Mesodermal cell (in vitro differentiated cells): ENCODE measurements around the gene TP53BP1.

Experiments
- H3K27ac ChIP-seq: 2 replicates; pipeline ENCODE4 v1.7.0; 2013; ENCODE audit warnings: mild to moderate bottlenecking, low read depth, low read length, moderate library complexity; ENCODE audit not compliant: severe bottlenecking
- H3K36me3 ChIP-seq: 2 replicates; pipeline ENCODE4 v1.7.1; 2013; ENCODE audit warnings: mild to moderate bottlenecking, low read length, moderate library complexity; ENCODE audit not compliant: control insufficient read depth, insufficient read depth
- H3K4me1 ChIP-seq: one replicate; pipeline ENCODE4 v1.7.1; 2013; ENCODE audit warnings: mild to moderate bottlenecking, low read length; ENCODE audit not compliant: insufficient read depth, control insufficient read depth, poor library complexity, severe bottlenecking
- H3K4me3 ChIP-seq: 2 replicates; pipeline ENCODE4 v1.7.0; 2013; ENCODE audit warnings: low read length, control low read depth, mild to moderate bottlenecking; ENCODE audit not compliant: insufficient read depth, poor library complexity, severe bottlenecking; ENCODE audit errors: extremely low read depth
- H3K9me3 ChIP-seq: 2 replicates; pipeline ENCODE4 v1.7.1; 2013; ENCODE audit warnings: mild to moderate bottlenecking, low read length, moderate library complexity; ENCODE audit not compliant: control insufficient read depth
- WGBS, 2 experiments: methylation state at CpG; one replicate each; pipeline ENCODE4 v1.1.5; 2013; ENCODE audit warnings: missing lambda C conversion rate in 2 of 2; ENCODE audit not compliant: insufficient coverage in 2 of 2; 5-methylcytosine and 5-hydroxymethylcytosine counted together

The TP53BP1 gene

GRCh38 chr15:43527802-43528541, 35.0 kb upstream of the TP53BP1 start:
- H3K27ac ChIP-seq: no peak overlapping the region
- peaks cover 58% of the 10 kb centered on the region for H3K36me3 ChIP-seq
- 89 to 90% methylated on average over 10 of the region's 12 CpGs for WGBS, 2 experiments
- H3K4me3 ChIP-seq: no peak overlapping the region
- H3K4me1 ChIP-seq: peaks cover 10% of the 10 kb centered on the region
- no peaks in the 10 kb centered on the region for H3K9me3 ChIP-seq

- WGBS, 2 experiments: 83 to 98% methylated on average over 4 to 5 of the region's 9 CpGs
- Histone ChIP-seq H3K27ac (no peak overlapping the region), H3K4me3 (no peak overlapping the region), H3K36me3 (peaks cover 66% of the 10 kb centered on the region), H3K4me1 (peaks cover 10% of the 10 kb centered on the region), H3K9me3 (no peaks in the 10 kb centered on the region)
Measured at GRCh38 chr15:43527016-43527801, 34.3 kb upstream of the TP53BP1 start.

GRCh38 chr15:43526261-43526930, 33.4 kb upstream of the TP53BP1 start:
- Histone ChIP-seq H3K9me3 (no peaks in the 10 kb centered on the region), H3K27ac (no peak overlapping the region), H3K4me1 (peaks cover 10% of the 10 kb centered on the region), H3K4me3 (no peak overlapping the region), H3K36me3 (peaks cover 74% of the 10 kb centered on the region)
- WGBS, 2 experiments: 90 to 93% methylated on average over 7 to 9 of the region's 11 CpGs

GRCh38 chr15:43525131-43525530, 32.2 kb upstream of the TP53BP1 start:
- Histone ChIP-seq H3K27ac (no peak overlapping the region), H3K36me3 (peaks cover 81% of the 10 kb centered on the region), H3K9me3 (no peaks in the 10 kb centered on the region), H3K4me3 (no peak overlapping the region), H3K4me1 (peaks cover 8% of the 10 kb centered on the region)
- 88 to 100% methylated on average over 2 to 4 of the region's 4 CpGs for WGBS, 2 experiments

GRCh38 chr15:43524254-43524845, 31.4 kb upstream of the TP53BP1 start:
- Histone ChIP-seq H3K36me3 (peaks cover 76% of the 10 kb centered on the region), H3K4me3 (no peak overlapping the region), H3K4me1 (peaks cover 6% of the 10 kb centered on the region), H3K9me3 (no peaks in the 10 kb centered on the region), H3K27ac (no peak overlapping the region)
- 85 to 95% methylated on average over 4 of the region's 4 CpGs for WGBS, 2 experiments

GRCh38 chr15:43523646-43524045, 30.7 kb upstream of the TP53BP1 start:
- no peak overlapping the region for H3K27ac ChIP-seq

GRCh38 chr15:43522247-43522646, 29.3 kb upstream of the TP53BP1 start:
- Histone ChIP-seq H3K4me1 (peaks cover 9% of the 10 kb centered on the region), H3K4me3 (no peak overlapping the region), H3K36me3 (peaks cover 64% of the 10 kb centered on the region), H3K27ac (no peak overlapping the region), H3K9me3 (no peaks in the 10 kb centered on the region)
- 87 to 90% methylated on average over 8 to 9 of the region's 9 CpGs for WGBS, 2 experiments

More at GRCh38 chr15:43523646-43524045, 30.7 kb upstream of the TP53BP1 start:
- H3K36me3 ChIP-seq: peaks cover 71% of the 10 kb centered on the region
- peaks cover 12% of the 10 kb centered on the region for H3K4me1 ChIP-seq
- H3K4me3 ChIP-seq: no peak overlapping the region
- WGBS, 2 experiments: 92 to 97% methylated on average over 7 of the region's 7 CpGs
- no peaks in the 10 kb centered on the region for H3K9me3 ChIP-seq

- Histone ChIP-seq H3K9me3 (no peaks in the 10 kb centered on the region), H3K27ac (no peak overlapping the region), H3K36me3 (peaks cover 59% of the 10 kb centered on the region), H3K4me3 (no peak overlapping the region), H3K4me1 (peaks cover 17% of the 10 kb centered on the region)
- 96 to 97% methylated on average over 11 of the region's 11 CpGs for WGBS, 2 experiments
Measured at GRCh38 chr15:43521419-43521818, 28.5 kb upstream of the TP53BP1 start.

- Histone ChIP-seq H3K4me3 (no peak overlapping the region), H3K4me1 (peaks cover 22% of the 10 kb centered on the region), H3K36me3 (peaks cover 50% of the 10 kb centered on the region), H3K9me3 (no peaks in the 10 kb centered on the region), H3K27ac (no peak overlapping the region)
- 50% methylated on average over 1 of the region's 2 CpGs; no CpG with 5 or more reads in 1 of the 2 experiments for WGBS, 2 experiments
Measured at GRCh38 chr15:43520138-43520537, 27.2 kb upstream of the TP53BP1 start.

- peak overlapping the region; percentile 62 for H3K4me3 ChIP-seq
- H3K9me3 ChIP-seq: no peaks in the 10 kb centered on the region
- 75 to 83% methylated on average over 2 of the region's 2 CpGs for WGBS, 2 experiments
- peaks cover 22% of the 10 kb centered on the region for H3K4me1 ChIP-seq
- H3K27ac ChIP-seq: no peak overlapping the region
- peaks cover 41% of the 10 kb centered on the region for H3K36me3 ChIP-seq
Measured at GRCh38 chr15:43519196-43519595, 26.2 kb upstream of the TP53BP1 start.
